DMS53 (cell line): Measurements from ENCODE around the gene BEND7.
"Not testable (repeated sequence)": the region's sequence is repeated elsewhere in the genome, so short reads cannot be mapped to it uniquely, and the experiment has no call there.

Source experiments
- DNase-seq: peaks from one replicate; lab custom pipeline; 2025; lab: John Stamatoyannopoulos, UW

Gene BEND7

GRCh38 chr10:13528875-13529713, at the start of gene BEND7:
Gene BEND7, minus strand, starts transcription at chr10:13529014. Its CDS starts 481 bp downstream, at chr10:13528533.
- DNase-seq, result peak; percentile 73

- DNase-seq, result no peak
Measured at GRCh38 chr10:13573960-13574359, 45.1 kb upstream of the BEND7 start.

- no peak for DNase-seq
Measured at GRCh38 chr10:13571541-13571940, 42.7 kb upstream of the BEND7 start.

GRCh38 chr10:13567030-13567429, 38.2 kb upstream of the BEND7 start:
- DNase-seq, result peak; percentile 30

GRCh38 chr10:13564576-13564975, 35.8 kb upstream of the BEND7 start:
- no peak for DNase-seq

GRCh38 chr10:13563481-13564445, 34.9 kb upstream of the BEND7 start:
- DNase-seq, result peak; percentile 56

GRCh38 chr10:13560597-13560996, 31.8 kb upstream of the BEND7 start:
- DNase-seq, result no peak

- DNase-seq, result no peak
Measured at GRCh38 chr10:13559124-13559700, 30.4 kb upstream of the BEND7 start.

- peak; percentile 98 for DNase-seq
Measured at GRCh38 chr10:13555884-13556510, 27.2 kb upstream of the BEND7 start.

- no peak for DNase-seq
Measured at GRCh38 chr10:13550802-13551201, 22.0 kb upstream of the BEND7 start.

GRCh38 chr10:13542533-13542932, 13.7 kb upstream of the BEND7 start:
- DNase-seq, result no peak

GRCh38 chr10:13537985-13538384, 9.2 kb upstream of the BEND7 start:
- not testable (repeated sequence) for DNase-seq

- peak; percentile 63 for DNase-seq
Measured at GRCh38 chr10:13536674-13537366, 8.0 kb upstream of the BEND7 start.

- no peak for DNase-seq
Measured at GRCh38 chr10:13535346-13535745, 6.5 kb upstream of the BEND7 start.

- peak; percentile 37 for DNase-seq
Measured at GRCh38 chr10:13529714-13529973, 830 bp upstream of the BEND7 start.

GRCh38 chr10:13528123-13528874, 515 bp downstream of the BEND7 start:
- DNase-seq, result peak; percentile 75

- peak; percentile 45 for DNase-seq
Measured at GRCh38 chr10:13527864-13528122, 1.0 kb downstream of the BEND7 start.

GRCh38 chr10:13526948-13527863, 1.6 kb downstream of the BEND7 start:
- DNase-seq, result no peak

- no peak for DNase-seq
Measured at GRCh38 chr10:13525663-13526062, 3.2 kb downstream of the BEND7 start.

GRCh38 chr10:13521026-13521425, 7.8 kb downstream of the BEND7 start:
- DNase-seq, result no peak
